NCI-H1105 (cell line): ENCODE data around the gene RNF19B.
A peak's percentile ranks its signal among the peaks of the same experiment; 100 is the strongest.

Experiments
- DNase-seq: peaks from one replicate; lab custom pipeline; 2025; lab: John Stamatoyannopoulos, UW

The RNF19B gene

DNA sequence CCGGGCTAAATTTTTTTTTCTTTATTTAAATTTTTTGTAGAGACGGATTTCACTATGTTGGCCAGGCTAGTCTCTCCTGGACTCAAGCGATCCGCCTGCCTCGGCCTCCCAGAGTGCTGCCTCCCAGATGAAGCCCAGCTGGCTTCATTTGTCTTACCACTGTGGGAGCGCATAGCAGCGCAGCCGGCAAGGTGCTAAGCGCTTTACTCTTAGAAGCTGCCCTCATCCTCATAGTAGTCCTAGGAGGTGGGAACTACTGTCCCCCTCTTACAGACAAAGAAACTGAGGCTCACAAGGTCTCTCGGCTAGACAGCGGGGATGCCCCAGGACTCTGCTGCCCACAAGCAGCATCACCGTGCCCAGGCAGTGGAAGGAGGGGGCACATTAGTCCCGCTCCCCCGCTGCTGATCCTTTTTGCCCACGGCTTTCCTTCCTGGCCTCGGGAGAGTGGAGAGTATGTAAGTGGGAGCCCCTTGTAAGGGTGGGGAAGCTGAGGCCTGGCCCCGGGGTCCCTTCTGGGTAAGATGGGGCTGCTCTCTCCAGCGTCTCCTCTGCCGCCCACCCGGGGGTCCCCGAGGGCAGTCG is 64.1 kb downstream of the RNF19B start:
- no peak for DNase-seq

DNA sequence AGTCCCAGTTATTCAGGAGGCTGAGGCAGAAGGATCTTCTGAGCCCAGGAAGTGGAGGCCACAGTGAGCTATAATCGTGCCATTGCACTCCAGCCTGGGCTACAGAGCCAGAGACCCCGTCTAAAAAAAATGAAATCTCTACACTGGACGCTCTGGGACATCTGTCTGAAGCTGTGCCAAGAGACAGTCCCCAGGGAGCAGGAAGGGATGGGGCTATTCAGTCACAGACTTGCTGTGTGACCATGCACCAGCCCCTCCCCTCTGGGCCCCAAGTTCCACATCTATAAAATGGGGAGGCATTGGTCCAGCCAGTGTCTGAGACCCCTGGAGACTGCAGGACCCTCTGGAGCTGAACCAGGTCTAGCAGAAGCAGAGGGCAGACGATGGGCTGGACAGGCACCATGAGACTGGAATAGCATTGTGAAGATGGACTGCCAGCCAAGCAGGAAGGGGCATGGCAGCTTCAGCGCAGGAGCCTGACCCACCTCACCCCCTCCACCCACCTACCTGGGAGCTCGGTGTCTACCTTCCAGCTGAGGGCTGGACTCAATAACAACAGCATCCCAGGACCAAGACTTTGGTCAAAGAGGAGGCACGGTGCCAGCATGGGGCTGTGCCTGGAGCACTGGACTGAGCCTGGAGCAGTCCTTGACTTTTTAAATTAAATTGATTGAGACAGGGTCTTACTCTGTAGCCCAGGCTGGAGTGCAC is 64.9 kb downstream of the RNF19B start:
- no peak for DNase-seq

DNA sequence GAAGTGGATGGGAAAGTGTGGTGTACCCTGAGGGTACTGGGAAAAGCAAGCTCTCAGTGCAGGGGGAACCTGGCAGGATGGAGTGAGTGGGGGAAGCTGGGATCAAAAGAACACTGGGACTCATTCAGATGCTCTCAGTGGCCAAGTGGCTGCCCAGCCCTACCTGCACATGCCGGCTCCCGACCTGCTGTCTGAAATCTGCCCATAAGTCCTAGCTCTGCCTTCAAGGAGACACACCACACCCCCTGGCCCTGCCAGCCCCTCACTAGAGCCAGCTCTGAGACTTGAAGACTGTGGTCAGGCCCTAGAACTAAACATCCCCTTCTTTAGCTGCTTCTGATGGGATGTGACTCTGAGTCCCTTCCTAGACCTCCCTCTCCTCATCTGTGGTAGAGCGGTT is 65.7 kb downstream of the RNF19B start:
- no peak for DNase-seq

DNA sequence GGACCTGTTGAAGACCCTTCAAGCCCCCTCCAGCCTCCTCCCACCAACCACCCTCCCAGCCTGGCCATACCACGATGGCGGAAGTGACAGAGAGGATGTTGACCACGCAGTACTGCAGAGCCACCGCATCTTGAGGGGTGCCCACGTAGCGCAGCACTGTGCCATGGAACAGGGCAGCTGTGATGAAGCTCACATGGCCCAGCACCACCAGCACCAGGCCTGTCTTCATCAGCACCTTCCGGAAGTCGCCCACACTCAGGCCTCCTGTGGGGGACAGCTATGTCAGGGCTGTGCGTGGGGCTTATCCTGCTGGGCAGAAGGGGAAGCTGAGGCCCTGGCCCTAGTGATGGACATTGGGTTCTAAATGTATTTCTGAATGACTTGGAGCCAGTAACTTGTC is 66.6 kb downstream of the RNF19B start:
- DNase-seq: no peak

DNA sequence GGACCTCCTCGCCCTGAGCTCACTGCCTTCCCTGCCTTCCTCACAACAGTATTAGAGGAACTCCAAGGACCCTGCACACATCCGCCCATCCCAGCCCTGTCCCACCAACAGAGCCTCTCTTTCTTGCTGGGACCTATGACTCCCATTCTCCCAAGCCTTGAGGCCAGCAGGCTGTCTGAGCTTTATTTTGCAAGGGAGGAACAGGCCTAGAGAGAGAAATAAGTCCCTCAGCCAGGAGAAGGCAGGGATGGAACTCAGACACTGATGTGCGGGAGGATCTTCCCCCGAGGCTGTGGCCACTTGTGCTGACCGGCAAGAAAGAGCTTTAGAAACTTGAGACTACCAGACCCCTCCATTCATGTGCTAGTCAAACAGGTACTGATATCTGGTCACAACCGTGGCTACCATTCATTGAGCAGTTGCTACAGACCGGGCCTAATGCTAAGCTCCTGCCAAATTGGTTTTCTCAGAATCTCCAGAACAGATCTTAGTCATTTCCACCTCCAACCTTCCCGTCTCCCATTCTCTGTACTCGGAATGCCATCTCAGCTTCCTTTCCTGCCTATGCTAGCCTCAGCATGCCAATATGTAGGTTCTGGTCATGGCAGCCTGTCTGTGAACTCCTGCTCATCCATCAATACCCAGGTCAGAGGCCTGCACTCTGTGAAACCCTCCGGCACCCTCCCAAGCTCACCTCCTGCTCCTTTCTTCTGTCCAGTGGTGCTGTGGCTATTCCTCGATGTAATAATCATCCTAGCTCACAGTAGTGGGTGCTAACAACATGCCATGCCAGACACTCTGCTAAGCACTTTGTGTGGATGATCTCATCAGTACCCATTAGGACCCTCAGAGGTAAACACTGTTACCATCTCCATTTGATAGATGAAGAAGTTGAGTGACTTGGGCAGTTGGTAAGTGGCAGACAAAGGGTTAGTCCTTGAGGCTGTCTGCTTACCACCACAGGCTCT is 67.2 kb downstream of the RNF19B start:
- no peak for DNase-seq

DNA sequence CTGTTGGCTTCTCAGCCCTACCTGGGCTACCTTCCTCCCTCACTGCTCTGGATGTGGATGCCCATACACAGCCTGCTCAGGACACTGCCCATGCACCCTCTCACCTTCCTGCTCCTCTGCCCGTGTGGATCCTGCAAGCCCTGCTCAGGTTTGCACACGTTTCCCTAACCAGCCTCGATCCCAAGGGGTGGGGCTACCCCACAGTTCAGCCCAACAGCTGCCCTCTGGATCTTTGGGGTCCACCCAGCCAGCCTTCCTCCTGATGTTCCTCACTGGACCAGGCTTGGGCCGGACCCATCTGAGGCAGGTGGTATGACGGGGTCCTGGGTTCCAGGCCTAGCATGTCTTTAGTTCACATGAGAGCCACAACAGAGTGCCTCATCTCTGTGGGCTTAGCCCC is 68.2 kb downstream of the RNF19B start:
- DNase-seq: no peak

DNA sequence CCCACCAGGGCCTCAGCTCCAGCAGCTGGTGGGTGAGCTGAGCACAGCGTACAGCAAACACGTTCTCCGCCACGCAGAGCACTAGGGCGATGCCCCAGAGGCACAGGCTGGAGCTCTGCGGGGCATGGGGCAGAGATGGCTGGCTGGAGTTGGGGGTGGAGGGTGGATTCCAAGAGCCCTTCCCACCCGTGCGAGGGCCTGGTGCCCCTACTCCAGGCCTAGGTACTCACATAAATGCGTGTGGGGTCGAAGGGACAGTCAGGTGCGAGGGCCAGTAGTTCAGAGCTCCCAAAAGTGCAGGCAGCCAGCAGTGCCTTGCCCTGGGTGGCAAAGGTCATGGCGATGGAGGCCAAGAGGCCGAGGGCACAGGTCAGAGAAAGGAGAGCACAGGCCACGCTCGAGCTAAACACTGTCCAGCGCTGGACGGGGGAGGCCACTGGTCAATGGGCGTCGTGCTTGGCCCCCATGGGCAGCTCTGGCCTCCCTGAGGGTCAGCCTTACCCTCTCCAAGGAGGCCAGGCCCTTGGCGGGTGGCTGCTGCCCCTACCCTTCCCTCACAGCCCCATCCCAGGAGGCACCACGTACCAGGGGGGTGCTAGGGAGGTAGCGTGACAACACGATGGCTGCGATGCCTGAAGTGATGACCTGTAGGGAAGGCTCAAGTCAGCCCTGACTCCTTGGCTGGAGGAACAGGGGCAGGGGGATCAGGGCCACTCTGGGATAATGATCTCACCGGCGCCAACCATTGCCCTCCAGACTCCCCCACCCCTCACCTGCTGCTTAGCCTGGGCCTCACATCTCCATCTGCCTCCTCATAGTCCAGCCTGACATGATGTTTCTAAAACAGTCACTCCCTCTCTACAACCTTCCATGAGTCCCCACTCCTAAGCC is 69.0 kb downstream of the RNF19B start:
- no peak for DNase-seq

DNA sequence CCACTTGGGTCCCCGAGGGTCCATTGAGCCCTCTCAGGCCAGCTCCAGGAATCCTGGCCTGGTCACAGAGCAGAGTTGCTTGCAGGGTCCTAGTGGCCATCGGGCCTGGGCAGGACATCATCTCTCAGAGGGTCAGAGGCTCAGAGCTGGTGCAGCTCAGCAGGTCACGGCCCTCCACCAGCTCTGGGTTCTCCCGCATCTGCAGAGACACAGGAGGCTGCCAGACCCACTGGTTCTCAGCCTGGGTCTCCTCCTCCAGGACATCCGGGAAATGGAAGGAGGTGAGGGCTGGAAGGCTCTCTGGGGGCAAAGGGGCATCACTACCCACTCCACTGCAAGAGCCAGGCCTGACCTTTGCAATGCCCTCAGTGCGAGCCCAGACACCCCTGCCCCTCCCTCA is 69.9 kb downstream of the RNF19B start:
- no peak for DNase-seq

DNA sequence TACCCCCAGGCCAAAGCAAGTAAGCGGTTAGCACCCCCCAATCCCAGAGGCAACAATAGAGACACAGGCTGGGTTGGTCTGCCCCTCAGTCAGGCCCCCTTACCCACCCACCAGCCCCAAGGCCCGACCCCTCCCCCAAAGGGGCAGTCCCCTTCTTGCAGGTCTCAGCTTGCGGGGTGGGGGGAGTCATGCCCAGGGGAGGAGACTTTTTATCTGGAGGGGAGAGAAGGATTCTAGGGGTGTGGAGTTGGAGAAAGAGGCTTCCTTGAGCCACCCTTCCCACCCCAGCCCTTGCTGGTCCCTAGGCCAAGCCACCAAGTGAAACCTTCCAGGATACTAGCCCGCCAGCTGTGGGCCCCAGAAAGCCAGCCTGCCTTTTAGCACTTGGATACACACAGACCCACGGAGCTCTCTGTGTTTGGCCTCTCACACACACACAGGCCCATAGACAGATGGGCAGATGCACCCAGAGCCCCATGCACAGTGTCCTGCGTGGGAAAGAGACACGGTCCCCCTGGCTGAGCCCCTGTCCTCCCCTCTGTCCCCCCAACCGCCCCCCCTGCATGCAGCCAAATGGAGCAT is 70.5 kb downstream of the RNF19B start:
- no peak for DNase-seq

DNA sequence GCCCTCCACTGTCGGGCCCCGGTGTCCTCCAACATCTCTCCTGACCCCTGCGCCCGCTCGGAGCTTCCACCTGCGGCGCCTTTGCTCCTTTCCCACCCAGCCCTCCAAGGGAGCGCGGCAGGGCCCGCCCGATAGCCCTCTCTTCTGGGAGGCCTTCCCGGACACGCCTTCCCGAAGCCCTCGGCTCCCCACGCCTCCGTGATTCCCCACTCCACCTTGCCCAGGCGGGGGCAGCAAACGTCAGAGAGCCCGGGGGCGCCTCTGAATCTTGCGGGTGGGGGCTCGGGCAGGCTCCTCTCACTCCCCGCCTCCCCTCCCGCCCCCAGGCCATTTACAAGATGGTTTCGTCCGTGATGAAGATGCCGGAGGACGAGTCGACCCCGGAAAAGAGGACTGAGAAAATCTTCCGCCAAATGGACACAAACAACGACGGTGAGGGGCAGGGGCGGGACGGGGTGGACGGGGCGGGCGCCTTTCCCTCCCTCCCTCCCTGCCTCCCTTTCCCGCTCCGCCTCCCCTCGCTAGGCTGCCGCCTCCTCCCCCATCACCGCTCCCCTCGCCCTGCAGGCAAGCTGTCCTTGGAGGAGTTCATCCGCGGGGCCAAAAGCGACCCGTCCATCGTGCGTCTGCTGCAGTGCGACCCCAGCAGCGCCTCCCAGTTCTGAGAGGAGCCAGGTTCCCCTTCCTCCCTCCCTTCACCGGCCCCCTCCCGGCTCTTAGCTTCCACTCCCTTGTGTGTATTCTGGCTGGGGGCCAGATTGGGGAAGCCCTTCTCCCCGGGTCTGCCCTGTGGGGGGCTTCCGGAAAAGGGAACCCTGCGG is 71.2 kb downstream of the RNF19B start:
- peak; percentile 65 for DNase-seq

DNA sequence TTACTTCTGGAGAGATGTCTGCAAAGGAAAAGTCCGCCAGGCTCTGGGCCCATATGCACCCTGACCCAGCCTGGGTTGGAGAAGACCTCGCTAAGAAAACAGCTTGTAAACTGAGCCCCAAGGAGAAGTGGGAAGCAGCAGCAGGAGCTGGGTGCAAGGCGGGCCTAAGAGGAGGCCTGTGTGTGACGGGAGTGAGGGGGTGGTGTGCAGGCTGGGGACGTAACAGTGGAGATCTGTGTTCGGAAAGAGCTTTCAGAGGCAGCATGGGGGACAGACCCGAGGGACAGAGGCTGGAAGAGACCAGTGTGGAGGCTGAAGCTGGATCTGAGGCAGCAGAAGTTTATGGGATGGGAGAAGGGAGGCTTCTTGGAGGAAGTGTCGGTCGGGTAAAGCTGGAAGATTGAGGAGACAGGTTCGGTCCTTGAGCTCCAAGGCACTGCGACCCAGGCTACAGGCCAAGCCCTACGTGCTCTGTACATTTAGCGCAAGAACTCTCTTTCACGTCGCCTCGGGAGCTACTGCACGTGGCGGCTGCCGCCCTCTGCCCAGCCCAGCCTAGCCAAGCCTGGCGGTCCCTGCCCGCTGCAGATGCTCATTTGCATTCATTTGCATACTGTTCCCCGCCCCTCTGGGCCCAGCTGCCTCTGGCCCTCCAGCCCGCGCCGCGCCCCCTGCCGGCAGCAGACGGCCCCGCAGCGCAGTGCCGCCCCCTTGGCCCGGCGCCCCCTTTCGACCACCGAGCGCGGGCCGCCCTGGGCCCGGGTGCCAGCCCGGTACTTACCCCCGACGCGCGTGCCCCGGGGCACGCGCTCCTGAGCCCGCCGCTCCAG is 72.0 kb downstream of the RNF19B start:
- peak; percentile 68 for DNase-seq

DNA sequence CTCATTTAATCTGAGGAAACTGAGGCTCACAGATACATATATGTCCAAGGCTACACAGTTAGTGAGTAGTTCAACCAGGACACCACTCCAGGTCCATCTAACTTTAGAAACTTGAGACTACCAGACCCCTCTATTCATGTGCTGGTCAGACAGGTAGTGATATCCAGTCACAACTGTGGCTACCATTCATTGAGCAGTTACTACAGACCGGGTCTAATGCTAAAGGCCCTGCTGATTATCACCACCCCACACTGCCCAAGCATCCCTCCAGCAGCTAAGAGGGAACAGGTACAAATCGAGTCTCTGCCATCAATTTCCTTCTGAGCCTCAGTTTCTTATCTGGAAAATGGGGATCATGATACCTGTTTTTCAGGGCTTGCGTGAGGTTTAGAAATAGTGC is 73.0 kb downstream of the RNF19B start:
- DNase-seq: no peak

DNA sequence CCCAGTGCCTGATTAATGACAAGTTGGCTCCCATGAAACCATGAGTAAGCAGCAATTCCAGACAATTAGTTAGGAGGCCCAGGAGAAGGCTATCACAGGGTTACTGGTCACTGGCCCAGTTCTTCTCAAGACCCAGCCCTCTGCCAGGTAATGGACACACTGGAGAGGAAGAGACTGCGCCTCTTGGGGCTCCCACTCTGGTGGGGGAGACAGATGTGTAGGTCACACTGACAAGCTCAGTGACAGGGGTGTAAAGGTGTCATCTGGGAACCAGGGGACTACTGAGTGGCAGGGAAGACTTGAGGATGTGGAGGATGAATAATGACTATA is 73.4 kb downstream of the RNF19B start:
- DNase-seq: no peak

DNA sequence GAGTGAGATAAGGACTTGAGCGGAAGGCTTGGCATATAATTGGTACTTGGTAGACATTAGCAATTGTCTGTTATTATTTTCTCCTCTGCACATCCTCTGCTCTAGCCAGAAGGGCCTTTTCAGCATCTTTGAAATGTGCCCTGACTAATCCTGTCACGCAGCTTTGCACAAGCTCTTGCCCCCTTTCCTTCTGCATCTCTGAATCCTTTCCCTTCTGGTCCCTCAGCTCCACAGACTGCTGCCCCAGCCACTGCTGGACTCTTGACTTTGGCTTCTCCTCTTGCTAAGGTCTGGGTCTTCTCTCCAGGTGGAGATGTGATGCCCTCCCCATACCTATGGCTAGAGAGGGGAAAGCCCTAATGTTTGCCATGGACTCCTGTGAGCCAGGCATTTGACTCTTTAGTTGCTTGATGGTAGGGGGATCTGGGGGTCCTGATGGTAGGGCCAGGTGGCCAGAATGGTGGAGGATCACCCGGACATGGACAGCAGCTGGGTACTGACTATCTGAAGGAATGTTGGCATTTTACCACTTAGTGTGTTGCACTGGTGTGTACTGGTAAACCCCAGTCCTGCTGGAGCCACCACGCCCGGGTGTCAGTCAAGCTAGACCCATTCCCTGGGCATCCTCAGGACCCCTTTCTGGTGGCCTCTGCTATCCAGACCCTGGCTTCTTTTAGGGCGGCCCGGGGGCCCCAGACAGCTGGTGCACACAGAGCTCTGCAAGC is 73.9 kb downstream of the RNF19B start:
- no peak for DNase-seq

DNA sequence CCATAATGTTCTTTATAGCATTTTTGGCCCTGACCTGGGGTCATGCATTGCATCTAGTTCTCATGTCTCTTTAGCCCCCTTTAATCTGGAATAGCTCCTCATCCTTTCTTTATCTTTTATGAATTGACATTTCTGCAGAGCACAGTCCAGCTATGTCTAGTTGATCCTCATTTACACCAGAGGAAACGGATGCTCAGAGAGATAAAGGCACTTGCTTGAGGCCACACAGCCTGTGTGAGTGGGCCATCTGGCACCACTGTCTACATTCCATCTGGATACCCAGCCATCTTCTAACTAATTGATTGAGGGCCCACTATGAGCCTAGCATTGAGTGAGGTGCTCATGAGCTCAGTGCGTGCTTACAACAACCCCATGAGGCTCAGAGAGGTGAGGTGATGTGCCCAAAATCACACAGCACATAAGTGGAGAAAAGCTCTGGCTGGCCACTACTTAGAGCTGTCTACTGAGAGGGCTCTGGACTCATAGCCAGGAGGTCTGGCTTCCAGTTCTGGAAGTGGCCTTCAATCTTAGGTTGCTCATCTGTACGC is 74.8 kb downstream of the RNF19B start:
- DNase-seq: no peak

DNA sequence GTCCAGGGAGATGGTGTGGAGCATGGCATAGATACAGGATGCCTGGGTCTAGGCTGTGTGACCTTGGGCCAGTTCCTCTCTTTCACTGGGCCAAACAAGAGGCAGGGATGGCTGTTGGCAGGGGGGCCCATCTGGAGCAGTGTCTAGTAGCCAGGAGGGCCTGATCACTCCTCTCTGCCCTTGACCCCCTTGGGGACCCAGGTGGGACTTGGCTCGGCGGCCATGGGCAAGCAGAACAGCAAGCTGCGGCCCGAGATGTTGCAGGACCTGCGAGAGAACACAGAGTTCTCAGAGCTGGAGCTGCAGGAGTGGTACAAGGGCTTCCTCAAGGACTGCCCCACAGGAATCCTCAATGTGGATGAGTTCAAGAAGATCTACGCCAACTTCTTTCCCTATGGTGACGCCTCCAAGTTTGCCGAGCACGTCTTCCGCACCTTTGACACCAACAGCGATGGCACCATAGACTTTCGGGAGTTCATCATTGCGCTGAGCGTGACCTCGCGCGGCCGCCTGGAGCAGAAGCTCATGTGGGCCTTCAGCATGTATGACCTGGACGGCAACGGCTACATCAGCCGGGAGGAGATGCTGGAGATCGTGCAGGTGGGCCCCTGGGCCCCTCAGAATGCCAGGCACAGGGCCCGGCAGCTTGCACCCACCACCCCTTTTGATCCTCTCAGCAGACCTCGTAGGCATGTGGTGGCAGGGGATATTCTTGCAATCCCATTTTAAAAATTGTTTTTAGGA is 75.8 kb downstream of the RNF19B start:
- DNase-seq: no peak

DNA sequence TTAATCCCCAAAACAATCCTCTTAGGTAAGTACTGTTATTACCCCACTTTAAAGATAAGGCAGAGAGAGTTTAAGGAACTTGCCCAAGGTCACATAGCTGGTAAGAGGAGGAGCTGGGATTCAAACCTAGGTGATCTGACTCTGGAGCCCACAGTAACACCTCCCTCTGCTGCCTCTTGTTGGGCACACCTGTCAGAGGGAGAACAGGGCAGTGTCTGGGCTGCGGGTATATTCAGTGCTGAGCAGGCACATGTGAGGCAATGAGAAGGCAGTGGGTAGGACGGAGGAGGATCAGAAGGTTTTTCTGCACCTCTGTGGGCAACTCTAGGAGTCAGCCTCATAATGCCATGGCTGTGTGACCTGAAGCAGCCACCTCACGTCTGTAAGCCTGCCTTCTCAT is 76.5 kb downstream of the RNF19B start:
- no peak for DNase-seq

DNA sequence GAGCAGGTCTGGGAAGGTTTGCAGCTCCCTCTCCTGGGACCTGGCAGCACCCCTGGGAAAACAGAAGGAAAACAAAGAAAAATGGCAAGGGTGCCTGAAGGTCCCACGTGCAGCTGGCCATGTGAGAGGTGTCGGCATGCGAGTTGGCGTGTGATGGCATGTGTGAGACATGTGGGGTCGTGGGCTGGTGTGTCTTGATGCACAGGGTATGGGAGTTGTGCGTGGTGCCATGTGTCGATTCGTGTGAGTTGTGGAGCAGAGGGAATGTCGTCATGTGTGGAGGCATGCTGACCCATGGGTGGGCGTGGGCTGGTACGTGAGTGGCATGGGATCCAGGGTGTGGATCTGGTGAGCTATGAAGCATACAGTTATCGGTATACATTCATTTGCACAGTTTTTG is 77.0 kb downstream of the RNF19B start:
- no peak for DNase-seq
